HEK293 (cell line): ENCODE data around the gene ARHGAP33.
A peak's percentile ranks its signal among the peaks of the same experiment; 100 is the strongest.

ENCODE experiments used
- CTCF ChIA-PET: fragments of 350-600 bp; formaldehyde crosslinking; extraction: SDS; loops from one replicate; lab custom pipeline; 2021; ENCODE audit warnings: antibody characterized with exemption; lab: Yijun Ruan, JAX
- POLR2A ChIA-PET: fragments of 300-600 bp; formaldehyde crosslinking; extraction: SDS; loops from one replicate; lab custom pipeline; 2020; ENCODE audit warnings: antibody characterized with exemption, inconsistent platforms; lab: Yijun Ruan, JAX
- H3K27ac ChIP-seq: fragments of 200-500 bp; sonication (Bioruptor generic); 2 replicates; pipeline ENCODE4 v1.5.1; 2014; ENCODE audit warnings: low read depth, low read length, control low read depth, inconsistent platforms; ENCODE audit errors: extremely low read depth
- H3K36me3 ChIP-seq, 2 experiments: fragments of 200-500 bp in 1 of 2; sonication (Bioruptor generic) in 1 of 2; 1 replicate in 1 of 2; 2 replicates in 1 of 2; pipeline ENCODE4 v1.5.1; 2014 to 2017; ENCODE audit warnings: inconsistent platforms in 2 of 2, low read length in 2 of 2; ENCODE audit not compliant: control insufficient read depth in 2 of 2, insufficient read depth in 1 of 2
- H3K4me1 ChIP-seq: fragments of 200-500 bp; sonication (Bioruptor generic); 2 replicates; pipeline ENCODE4 v1.5.1; 2014; ENCODE audit warnings: mild to moderate bottlenecking, low read length, inconsistent platforms; ENCODE audit not compliant: control insufficient read depth, insufficient read depth
- H3K4me3 ChIP-seq: 2 replicates; pipeline ENCODE4 v1.5.1; 2011; ENCODE audit warnings: low read depth, mild to moderate bottlenecking, control low read depth, low read length, moderate library complexity
- H3K9me3 ChIP-seq: fragments of 200-500 bp; sonication (Bioruptor generic); 2 replicates; pipeline ENCODE4 v1.5.1; 2014; ENCODE audit warnings: low read depth, low read length, inconsistent platforms; ENCODE audit not compliant: control insufficient read depth, insufficient read depth
- GFI1B ChIP-seq: fragments of 450-650 bp; formaldehyde crosslinking; IDR thresholded peaks from 2 replicates; pipeline ENCODE4 v1.5.1; 2016; ENCODE audit warnings: missing biosample characterization, missing genetic modification characterization
- GLIS2 ChIP-seq: fragments of 450-650 bp; formaldehyde crosslinking; IDR thresholded peaks from 2 replicates; pipeline ENCODE4 v1.5.1; 2016; ENCODE audit warnings: missing biosample characterization, missing genetic modification characterization
- KLF1 ChIP-seq: fragments of 450-650 bp; formaldehyde crosslinking; IDR thresholded peaks from 2 replicates; pipeline ENCODE4 v1.5.1; 2016; ENCODE audit warnings: missing biosample characterization, missing genetic modification characterization
- MZF1 ChIP-seq: fragments of 450-650 bp; formaldehyde crosslinking; IDR thresholded peaks from 2 replicates; pipeline ENCODE4 v1.5.1; 2017; ENCODE audit warnings: missing biosample characterization, missing genetic modification characterization, borderline replicate concordance
- PRDM1 ChIP-seq: fragments of 450-650 bp; formaldehyde crosslinking; IDR thresholded peaks from 2 replicates; pipeline ENCODE4; 2016; ENCODE audit warnings: missing biosample characterization, missing genetic modification characterization
- ZNF114 ChIP-seq: fragments of 450-650 bp; formaldehyde crosslinking; IDR thresholded peaks from 2 replicates; pipeline ENCODE4 v1.5.0; 2017; ENCODE audit warnings: missing biosample characterization, missing genetic modification characterization
- ZNF146 ChIP-seq: fragments of 450-650 bp; formaldehyde crosslinking; IDR thresholded peaks from 2 replicates; pipeline ENCODE4 v1.5.1; 2016; ENCODE audit warnings: missing biosample characterization, missing genetic modification characterization
- ZNF155 ChIP-seq: fragments of 450-650 bp; formaldehyde crosslinking; IDR thresholded peaks from 2 replicates; pipeline ENCODE4 v1.5.1; 2016; ENCODE audit warnings: missing biosample characterization, missing genetic modification characterization
- ZNF175 ChIP-seq: fragments of 450-650 bp; formaldehyde crosslinking; IDR thresholded peaks from 2 replicates; pipeline ENCODE4 v1.5.1; 2016; ENCODE audit warnings: missing biosample characterization, missing genetic modification characterization
- ZNF221 ChIP-seq: fragments of 450-650 bp; formaldehyde crosslinking; IDR thresholded peaks from 2 replicates; pipeline ENCODE4 v1.5.1; 2017; ENCODE audit warnings: missing biosample characterization, missing genetic modification characterization, borderline replicate concordance
- ZNF302 ChIP-seq: fragments of 450-650 bp; formaldehyde crosslinking; IDR thresholded peaks from 2 replicates; pipeline ENCODE4 v1.5.1; 2016; ENCODE audit warnings: missing biosample characterization, missing genetic modification characterization, low read depth
- ZNF311 ChIP-seq: fragments of 450-650 bp; formaldehyde crosslinking; IDR thresholded peaks from 2 replicates; pipeline ENCODE4 v1.5.1; 2017; ENCODE audit warnings: missing biosample characterization, missing genetic modification characterization, borderline replicate concordance
- ZNF324 ChIP-seq: fragments of 450-650 bp; formaldehyde crosslinking; IDR thresholded peaks from 2 replicates; pipeline ENCODE4 v1.5.1; 2016; ENCODE audit warnings: missing biosample characterization, missing genetic modification characterization
- ZNF341 ChIP-seq: fragments of 450-650 bp; formaldehyde crosslinking; IDR thresholded peaks from 2 replicates; pipeline ENCODE4; 2016; ENCODE audit warnings: low read depth, missing biosample characterization, missing genetic modification characterization
- ZNF433 ChIP-seq: fragments of 450-650 bp; formaldehyde crosslinking; IDR thresholded peaks from 2 replicates; pipeline ENCODE4 v1.5.1; 2016; ENCODE audit warnings: missing biosample characterization, missing genetic modification characterization, low read depth
- ZNF549 ChIP-seq: fragments of 450-650 bp; IDR thresholded peaks from 2 replicates; pipeline ENCODE4 v1.5.1; 2018; ENCODE audit warnings: missing biosample characterization, missing genetic modification characterization, mild to moderate bottlenecking, inconsistent platforms, moderate library complexity
- ZNF600 ChIP-seq: fragments of 450-650 bp; formaldehyde crosslinking; IDR thresholded peaks from 2 replicates; pipeline ENCODE4 v1.5.1; 2016; ENCODE audit warnings: missing biosample characterization, missing genetic modification characterization
- ZNF843 ChIP-seq: fragments of 450-650 bp; formaldehyde crosslinking; IDR thresholded peaks from 2 replicates; pipeline ENCODE4 v1.5.1; 2016; ENCODE audit warnings: missing biosample characterization, missing genetic modification characterization
- TF ChIP-seq, protein P1 (sequence below): fragments of 450-650 bp; formaldehyde crosslinking; IDR thresholded peaks from 2 replicates; pipeline ENCODE4 v1.5.1; 2016; ENCODE audit warnings: missing biosample characterization, missing genetic modification characterization
- TF ChIP-seq, protein P2 (sequence below): fragments of 450-650 bp; formaldehyde crosslinking; IDR thresholded peaks from 2 replicates; pipeline ENCODE4 v1.5.1; 2016; ENCODE audit warnings: missing biosample characterization, missing genetic modification characterization
- TF ChIP-seq, protein P3 (sequence below): fragments of 450-650 bp; formaldehyde crosslinking; conservative IDR thresholded peaks from 2 replicates; pipeline ENCODE4 v1.5.1; 2016; ENCODE audit warnings: low read depth, missing biosample characterization, missing genetic modification characterization
- TF ChIP-seq, protein P4 (sequence below): sonication (generic); formaldehyde crosslinking; IDR thresholded peaks from 2 replicates; pipeline ENCODE4 v1.8.1; 2022; ENCODE audit warnings: mild to moderate bottlenecking, moderate library complexity, missing genetic modification reagents
- TF ChIP-seq, protein P5 (sequence below): fragments of 450-650 bp; formaldehyde crosslinking; IDR thresholded peaks from 2 replicates; pipeline ENCODE4 v1.5.1; 2016; ENCODE audit warnings: missing biosample characterization, missing genetic modification characterization

ARHGAP33 gene

DNA sequence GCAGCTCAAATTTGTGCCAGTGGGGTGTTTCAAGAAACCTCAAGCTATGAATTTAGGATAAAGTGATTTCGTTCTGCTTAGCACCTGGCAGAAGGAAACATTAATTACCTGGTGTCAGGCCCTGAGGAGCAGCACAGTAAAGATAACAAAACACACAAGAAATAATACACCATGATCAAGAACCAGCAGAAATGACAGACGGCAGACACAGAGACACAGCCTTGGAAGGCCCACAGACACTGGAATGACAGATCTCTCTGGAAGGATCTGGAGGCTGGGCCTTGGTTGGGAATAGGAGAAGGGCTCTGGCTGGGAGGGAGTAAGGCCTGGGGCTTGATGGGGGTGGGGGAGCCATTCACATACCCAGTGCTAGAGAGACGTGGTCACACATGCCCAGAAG lies 26.5 kb downstream of the ARHGAP33 start:
- H3K36me3 ChIP-seq: no peaks in the 10 kb centered on the region
- ChIA-PET CTCF (interaction anchor here (0.6 to 2.7 kb wide), 6 partner anchors 10 to 47 kb away, joined by 3 to 15 read pairs (median 4); no protein-coding TSS in a partner anchor), POLR2A (interaction anchor here (0.5 kb wide), 1 partner anchor 212 kb away, joined by 3 read pairs; the partner anchor contains the start of gene ALKBH6)
- no peak overlapping the region for H3K27ac ChIP-seq
- H3K4me1 ChIP-seq: no peaks in the 10 kb centered on the region
- H3K4me3 ChIP-seq: no peak overlapping the region
- TF ChIP-seq, protein P1, sequence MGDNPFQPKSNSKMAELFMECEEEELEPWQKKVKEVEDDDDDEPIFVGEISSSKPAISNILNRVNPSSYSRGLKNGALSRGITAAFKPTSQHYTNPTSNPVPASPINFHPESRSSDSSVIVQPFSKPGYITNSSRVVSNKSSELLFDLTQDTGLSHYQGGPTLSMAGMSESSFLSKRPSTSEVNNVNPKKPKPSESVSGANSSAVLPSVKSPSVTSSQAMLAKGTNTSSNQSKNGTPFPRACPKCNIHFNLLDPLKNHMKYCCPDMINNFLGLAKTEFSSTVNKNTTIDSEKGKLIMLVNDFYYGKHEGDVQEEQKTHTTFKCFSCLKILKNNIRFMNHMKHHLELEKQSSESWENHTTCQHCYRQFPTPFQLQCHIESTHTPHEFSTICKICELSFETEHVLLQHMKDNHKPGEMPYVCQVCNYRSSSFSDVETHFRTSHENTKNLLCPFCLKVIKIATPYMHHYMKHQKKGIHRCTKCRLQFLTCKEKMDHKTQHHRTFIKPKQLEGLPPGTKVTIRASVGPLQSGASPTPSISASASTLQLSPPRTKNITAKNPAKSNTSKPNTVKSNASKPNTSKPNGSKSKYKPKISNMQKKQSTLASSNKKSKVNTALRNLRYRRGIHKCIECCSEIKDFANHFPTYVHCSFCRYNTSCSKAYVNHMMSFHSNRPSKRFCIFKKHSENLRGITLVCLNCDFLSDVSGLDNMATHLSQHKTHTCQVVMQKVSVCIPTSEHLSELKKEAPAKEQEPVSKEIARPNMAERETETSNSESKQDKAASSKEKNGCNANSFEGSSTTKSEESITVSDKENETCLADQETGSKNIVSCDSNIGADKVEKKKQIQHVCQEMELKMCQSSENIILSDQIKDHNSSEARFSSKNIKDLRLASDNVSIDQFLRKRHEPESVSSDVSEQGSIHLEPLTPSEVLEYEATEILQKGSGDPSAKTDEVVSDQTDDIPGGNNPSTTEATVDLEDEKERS (tag by site-specific recombination): 0 out of 2 replicates have a peak, but pooled peaks have one; percentile 61
- no peak for TF ChIP-seq ZNF114 (tag by site-specific recombination)
- no peak for TF ChIP-seq ZNF843 (tag by site-specific recombination)
- TF ChIP-seq ZNF146 (tag by site-specific recombination): no peak
- no peak for TF ChIP-seq GLIS2 (tag by site-specific recombination)
- TF ChIP-seq, protein P2, sequence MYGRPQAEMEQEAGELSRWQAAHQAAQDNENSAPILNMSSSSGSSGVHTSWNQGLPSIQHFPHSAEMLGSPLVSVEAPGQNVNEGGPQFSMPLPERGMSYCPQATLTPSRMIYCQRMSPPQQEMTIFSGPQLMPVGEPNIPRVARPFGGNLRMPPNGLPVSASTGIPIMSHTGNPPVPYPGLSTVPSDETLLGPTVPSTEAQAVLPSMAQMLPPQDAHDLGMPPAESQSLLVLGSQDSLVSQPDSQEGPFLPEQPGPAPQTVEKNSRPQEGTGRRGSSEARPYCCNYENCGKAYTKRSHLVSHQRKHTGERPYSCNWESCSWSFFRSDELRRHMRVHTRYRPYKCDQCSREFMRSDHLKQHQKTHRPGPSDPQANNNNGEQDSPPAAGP (tag by site-specific recombination): no peak
- no peak for TF ChIP-seq ZNF433 (tag by site-specific recombination)
- no peak for TF ChIP-seq ZNF549 (tag by site-specific recombination)
- peak; percentile 31; the same call in 1 of the 2 replicates for TF ChIP-seq ZNF600 (tag by site-specific recombination)
- TF ChIP-seq ZNF324 (tag by site-specific recombination): no peak
- TF ChIP-seq ZNF341 (tag by site-specific recombination): no peak
- no peak for TF ChIP-seq ZNF302
- no peak for TF ChIP-seq ZNF311
- TF ChIP-seq MZF1: no peak
- no peak for TF ChIP-seq ZNF155 (tag by site-specific recombination)
- TF ChIP-seq, protein P3, sequence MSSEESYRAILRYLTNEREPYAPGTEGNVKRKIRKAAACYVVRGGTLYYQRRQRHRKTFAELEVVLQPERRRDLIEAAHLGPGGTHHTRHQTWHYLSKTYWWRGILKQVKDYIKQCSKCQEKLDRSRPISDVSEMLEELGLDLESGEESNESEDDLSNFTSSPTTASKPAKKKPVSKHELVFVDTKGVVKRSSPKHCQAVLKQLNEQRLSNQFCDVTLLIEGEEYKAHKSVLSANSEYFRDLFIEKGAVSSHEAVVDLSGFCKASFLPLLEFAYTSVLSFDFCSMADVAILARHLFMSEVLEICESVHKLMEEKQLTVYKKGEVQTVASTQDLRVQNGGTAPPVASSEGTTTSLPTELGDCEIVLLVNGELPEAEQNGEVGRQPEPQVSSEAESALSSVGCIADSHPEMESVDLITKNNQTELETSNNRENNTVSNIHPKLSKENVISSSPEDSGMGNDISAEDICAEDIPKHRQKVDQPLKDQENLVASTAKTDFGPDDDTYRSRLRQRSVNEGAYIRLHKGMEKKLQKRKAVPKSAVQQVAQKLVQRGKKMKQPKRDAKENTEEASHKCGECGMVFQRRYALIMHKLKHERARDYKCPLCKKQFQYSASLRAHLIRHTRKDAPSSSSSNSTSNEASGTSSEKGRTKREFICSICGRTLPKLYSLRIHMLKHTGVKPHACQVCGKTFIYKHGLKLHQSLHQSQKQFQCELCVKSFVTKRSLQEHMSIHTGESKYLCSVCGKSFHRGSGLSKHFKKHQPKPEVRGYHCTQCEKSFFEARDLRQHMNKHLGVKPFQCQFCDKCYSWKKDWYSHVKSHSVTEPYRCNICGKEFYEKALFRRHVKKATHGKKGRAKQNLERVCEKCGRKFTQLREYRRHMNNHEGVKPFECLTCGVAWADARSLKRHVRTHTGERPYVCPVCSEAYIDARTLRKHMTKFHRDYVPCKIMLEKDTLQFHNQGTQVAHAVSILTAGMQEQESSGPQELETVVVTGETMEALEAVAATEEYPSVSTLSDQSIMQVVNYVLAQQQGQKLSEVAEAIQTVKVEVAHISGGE (tag by site-specific recombination): no peak
- TF ChIP-seq ZNF221 (tag by site-specific recombination): no peak
- no peaks in the 10 kb centered on the region for H3K9me3 ChIP-seq

DNA sequence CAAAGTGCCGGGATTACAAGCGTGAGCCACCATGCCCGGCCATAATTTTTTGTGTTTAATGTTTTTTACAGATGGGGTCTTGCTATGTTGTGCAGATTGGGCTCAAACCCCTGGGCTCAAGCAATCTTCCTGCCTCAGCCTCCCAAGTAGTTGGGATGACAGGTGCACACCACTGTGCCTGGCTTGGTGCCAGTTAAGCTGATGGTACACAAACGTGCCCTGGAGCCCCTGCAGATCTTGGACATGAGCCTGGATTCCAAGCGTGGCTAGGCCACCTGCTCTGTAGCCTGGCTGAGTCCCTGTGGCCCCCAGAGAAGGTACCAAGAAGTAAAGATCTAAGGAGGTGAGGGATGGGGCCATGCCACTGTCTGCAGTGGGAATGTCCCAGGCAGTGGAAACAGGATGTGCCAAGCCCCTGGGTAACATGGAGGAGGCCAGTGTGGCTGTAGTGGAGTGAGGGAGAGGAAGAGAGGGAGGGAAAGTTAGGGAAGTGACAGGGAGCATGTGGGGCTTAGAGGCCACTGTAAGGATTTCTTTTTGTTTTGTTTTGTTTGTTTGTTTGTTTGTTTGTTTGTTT lies 30.2 kb downstream of the ARHGAP33 start:
- H3K4me3 ChIP-seq: no peak overlapping the region
- POLR2A ChIA-PET: no interaction called here
- CTCF ChIA-PET: interaction anchor here (0.7 to 1.2 kb wide), 2 partner anchors 12 to 141 kb away, joined by 3 read pairs; no protein-coding TSS in a partner anchor
- TF ChIP-seq ZNF221 (tag by site-specific recombination) (no peak), ZNF175 (tag by site-specific recombination) (no peak), GFI1B (tag by site-specific recombination) (no peak), KLF1 (tag by site-specific recombination) (no peak), PRDM1 (tag by site-specific recombination) (no peak)
- TF ChIP-seq, protein P4, sequence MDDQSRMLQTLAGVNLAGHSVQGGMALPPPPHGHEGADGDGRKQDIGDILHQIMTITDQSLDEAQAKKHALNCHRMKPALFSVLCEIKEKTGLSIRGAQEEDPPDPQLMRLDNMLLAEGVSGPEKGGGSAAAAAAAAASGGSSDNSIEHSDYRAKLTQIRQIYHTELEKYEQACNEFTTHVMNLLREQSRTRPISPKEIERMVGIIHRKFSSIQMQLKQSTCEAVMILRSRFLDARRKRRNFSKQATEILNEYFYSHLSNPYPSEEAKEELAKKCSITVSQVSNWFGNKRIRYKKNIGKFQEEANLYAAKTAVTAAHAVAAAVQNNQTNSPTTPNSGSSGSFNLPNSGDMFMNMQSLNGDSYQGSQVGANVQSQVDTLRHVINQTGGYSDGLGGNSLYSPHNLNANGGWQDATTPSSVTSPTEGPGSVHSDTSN (CRISPR knock-in tag): no peak
- TF ChIP-seq, protein P5, sequence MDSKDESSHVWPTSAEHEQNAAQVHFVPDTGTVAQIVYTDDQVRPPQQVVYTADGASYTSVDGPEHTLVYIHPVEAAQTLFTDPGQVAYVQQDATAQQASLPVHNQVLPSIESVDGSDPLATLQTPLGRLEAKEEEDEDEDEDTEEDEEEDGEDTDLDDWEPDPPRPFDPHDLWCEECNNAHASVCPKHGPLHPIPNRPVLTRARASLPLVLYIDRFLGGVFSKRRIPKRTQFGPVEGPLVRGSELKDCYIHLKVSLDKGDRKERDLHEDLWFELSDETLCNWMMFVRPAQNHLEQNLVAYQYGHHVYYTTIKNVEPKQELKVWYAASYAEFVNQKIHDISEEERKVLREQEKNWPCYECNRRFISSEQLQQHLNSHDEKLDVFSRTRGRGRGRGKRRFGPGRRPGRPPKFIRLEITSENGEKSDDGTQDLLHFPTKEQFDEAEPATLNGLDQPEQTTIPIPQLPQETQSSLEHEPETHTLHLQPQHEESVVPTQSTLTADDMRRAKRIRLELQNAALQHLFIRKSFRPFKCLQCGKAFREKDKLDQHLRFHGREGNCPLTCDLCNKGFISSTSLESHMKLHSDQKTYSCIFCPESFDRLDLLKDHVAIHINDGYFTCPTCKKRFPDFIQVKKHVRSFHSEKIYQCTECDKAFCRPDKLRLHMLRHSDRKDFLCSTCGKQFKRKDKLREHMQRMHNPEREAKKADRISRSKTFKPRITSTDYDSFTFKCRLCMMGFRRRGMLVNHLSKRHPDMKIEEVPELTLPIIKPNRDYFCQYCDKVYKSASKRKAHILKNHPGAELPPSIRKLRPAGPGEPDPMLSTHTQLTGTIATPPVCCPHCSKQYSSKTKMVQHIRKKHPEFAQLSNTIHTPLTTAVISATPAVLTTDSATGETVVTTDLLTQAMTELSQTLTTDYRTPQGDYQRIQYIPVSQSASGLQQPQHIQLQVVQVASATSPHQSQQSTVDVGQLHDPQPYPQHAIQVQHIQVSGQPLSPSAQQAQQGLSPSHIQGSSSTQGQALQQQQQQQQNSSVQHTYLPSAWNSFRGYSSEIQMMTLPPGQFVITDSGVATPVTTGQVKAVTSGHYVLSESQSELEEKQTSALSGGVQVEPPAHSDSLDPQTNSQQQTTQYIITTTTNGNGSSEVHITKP: peak; percentile 91

More for the DNA sequence above, 30.2 kb downstream of the ARHGAP33 start:
- H3K9me3 ChIP-seq: no peaks in the 10 kb centered on the region
- no peaks in the 10 kb centered on the region for H3K36me3 ChIP-seq
- H3K27ac ChIP-seq: no peak overlapping the region
- no peaks in the 10 kb centered on the region for H3K4me1 ChIP-seq
